A549 (cell line): Measurements from ENCODE around the gene CPLX4.

Experiments
- HEYL ChIP-seq: fragments of 250-450 bp; sonication (Bioruptor Pico); IDR thresholded peaks from 2 replicates; pipeline ENCODE4 v1.8.0; 2021; ENCODE audit warnings: mild to moderate bottlenecking, moderate library complexity
- JUN ChIP-seq, 2 experiments: fragments of >200 bp; sonication (Bioruptor Twin); formaldehyde crosslinking; IDR thresholded peaks; 2 replicates in 1 of 2; 3 replicates in 1 of 2; pipeline ENCODE4 v1.6.1; 2016 to 2017
- TFCP2L1 ChIP-seq: fragments of 250-450 bp; sonication (Bioruptor Pico); IDR thresholded peaks from 2 replicates; pipeline ENCODE4 v1.5.0; 2021; ENCODE audit warnings: mild to moderate bottlenecking
- TF ChIP-seq, protein P1 (sequence below): fragments of >200 bp; sonication (Bioruptor Twin); formaldehyde crosslinking; IDR thresholded peaks from 3 replicates; pipeline ENCODE4 v1.5.1; 2016

- TF ChIP-seq TFCP2L1 (CRISPR knock-in tag), result no peak
- no peak for TF ChIP-seq HEYL
- TF ChIP-seq, protein P1, sequence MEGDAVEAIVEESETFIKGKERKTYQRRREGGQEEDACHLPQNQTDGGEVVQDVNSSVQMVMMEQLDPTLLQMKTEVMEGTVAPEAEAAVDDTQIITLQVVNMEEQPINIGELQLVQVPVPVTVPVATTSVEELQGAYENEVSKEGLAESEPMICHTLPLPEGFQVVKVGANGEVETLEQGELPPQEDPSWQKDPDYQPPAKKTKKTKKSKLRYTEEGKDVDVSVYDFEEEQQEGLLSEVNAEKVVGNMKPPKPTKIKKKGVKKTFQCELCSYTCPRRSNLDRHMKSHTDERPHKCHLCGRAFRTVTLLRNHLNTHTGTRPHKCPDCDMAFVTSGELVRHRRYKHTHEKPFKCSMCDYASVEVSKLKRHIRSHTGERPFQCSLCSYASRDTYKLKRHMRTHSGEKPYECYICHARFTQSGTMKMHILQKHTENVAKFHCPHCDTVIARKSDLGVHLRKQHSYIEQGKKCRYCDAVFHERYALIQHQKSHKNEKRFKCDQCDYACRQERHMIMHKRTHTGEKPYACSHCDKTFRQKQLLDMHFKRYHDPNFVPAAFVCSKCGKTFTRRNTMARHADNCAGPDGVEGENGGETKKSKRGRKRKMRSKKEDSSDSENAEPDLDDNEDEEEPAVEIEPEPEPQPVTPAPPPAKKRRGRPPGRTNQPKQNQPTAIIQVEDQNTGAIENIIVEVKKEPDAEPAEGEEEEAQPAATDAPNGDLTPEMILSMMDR, result no peak
- no peak for TF ChIP-seq JUN (IDR thresholded peaks at IDR 0.05)
These were observed 39.7 kb downstream of the CPLX4 start for GRCh38 chr18:59278793-59279192.
